Ascending aorta (tissue), 2 donors: ENCODE data around the gene YBEY. TPM values are rescaled to one million over a fixed set of nuclear protein-coding genes. Genes with fewer than 3 reads are reported as not detected.

Experiments
- DNase-seq, 2 donors: peaks; one replicate each; pipeline ENCODE4 v3.0.0-alpha.2; 2019; ENCODE audit warnings: low spot score in 2 of 2
- H3K27ac ChIP-seq, 2 donors: fragments of 200-600 bp; sonication (generic); one replicate each; pipeline ENCODE4 v1.5.1; 2016 to 2017; ENCODE audit warnings: mild to moderate bottlenecking in 1 of 2
- H3K27me3 ChIP-seq: fragments of 200-600 bp; sonication (generic); one replicate; pipeline ENCODE4 v1.5.1; 2017
- H3K36me3 ChIP-seq, 2 donors: fragments of 200-600 bp; sonication (generic); one replicate each; pipeline ENCODE4 v1.5.1; 2016
- H3K4me1 ChIP-seq, 2 donors: fragments of 200-600 bp; sonication (generic); one replicate each; pipeline ENCODE4 v1.5.1; 2016 to 2017; ENCODE audit warnings: mild to moderate bottlenecking in 1 of 2
- H3K4me3 ChIP-seq, 2 donors: fragments of 200-600 bp; sonication (generic); one replicate each; pipeline ENCODE4 v1.5.1; 2016 to 2017; ENCODE audit warnings: mild to moderate bottlenecking in 1 of 2
- H3K9me3 ChIP-seq, 2 donors: fragments of 200-600 bp; sonication (generic); one replicate each; pipeline ENCODE4 v1.5.1; 2016
- intact Hi-C: fragments of 100-400 bp; cut with DNase I; formaldehyde crosslinking; loops from one replicate; pipeline ENCODE4 v1.15.1; 2023
- total RNA-seq: library from RNA; depleted of rRNA; stranded (reverse); fragments of >200 nt; gene quantifications from one replicate; pipeline ENCODE4 v1.1.0, GENCODE V29; 2016
- TF ChIP-seq, protein P1 (sequence below), 3 experiments: fragments of 200-600 bp in 2 of 3; fragments of 450-650 bp in 1 of 3; sonication (generic) in 2 of 3; IDR thresholded peaks; one replicate each; pipeline ENCODE4 v1.5.1; 2016 to 2019; ENCODE audit warnings: antibody characterized with exemption in 3 of 3, mild to moderate bottlenecking in 1 of 3, moderate library complexity in 1 of 3

The YBEY gene
- total RNA-seq, 1 donor from 2014 or later = 0.53 TPM

DNA sequence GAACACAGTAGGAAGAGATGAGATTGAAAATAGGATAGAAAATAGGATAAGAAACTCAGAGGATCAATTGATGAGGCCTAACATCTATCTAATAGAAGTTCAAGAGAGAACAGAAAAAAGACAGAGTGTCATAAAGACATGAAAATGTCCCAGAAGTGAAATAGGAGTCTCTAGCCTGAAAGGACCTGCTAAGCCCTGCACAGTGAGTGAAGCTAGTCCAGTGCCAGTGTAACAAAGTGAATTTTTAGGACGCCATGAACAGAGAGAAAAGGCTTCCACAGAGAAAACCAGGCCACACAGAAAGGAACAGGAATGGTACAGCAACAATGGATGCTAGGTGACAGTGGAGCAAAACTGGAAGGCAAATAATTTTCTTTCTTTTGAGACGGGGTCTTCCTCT, 37.3 kb upstream of the YBEY start:
- Histone ChIP-seq H3K27me3 (no peaks in the 10 kb centered on the region), H3K9me3 (no peaks in the 10 kb centered on the region), H3K4me3 (no peak overlapping the region), H3K4me1 (no peaks in the 10 kb centered on the region), H3K36me3 (peaks cover 67 to 89% of the 10 kb centered on the region in 2 donors), H3K27ac (no peak overlapping the region)
- intact Hi-C loops = no loop called here
- DNase-seq = no peak
- TF ChIP-seq, protein P1, sequence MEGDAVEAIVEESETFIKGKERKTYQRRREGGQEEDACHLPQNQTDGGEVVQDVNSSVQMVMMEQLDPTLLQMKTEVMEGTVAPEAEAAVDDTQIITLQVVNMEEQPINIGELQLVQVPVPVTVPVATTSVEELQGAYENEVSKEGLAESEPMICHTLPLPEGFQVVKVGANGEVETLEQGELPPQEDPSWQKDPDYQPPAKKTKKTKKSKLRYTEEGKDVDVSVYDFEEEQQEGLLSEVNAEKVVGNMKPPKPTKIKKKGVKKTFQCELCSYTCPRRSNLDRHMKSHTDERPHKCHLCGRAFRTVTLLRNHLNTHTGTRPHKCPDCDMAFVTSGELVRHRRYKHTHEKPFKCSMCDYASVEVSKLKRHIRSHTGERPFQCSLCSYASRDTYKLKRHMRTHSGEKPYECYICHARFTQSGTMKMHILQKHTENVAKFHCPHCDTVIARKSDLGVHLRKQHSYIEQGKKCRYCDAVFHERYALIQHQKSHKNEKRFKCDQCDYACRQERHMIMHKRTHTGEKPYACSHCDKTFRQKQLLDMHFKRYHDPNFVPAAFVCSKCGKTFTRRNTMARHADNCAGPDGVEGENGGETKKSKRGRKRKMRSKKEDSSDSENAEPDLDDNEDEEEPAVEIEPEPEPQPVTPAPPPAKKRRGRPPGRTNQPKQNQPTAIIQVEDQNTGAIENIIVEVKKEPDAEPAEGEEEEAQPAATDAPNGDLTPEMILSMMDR (IDR thresholded peaks at IDR 0.05) = no peak

DNA sequence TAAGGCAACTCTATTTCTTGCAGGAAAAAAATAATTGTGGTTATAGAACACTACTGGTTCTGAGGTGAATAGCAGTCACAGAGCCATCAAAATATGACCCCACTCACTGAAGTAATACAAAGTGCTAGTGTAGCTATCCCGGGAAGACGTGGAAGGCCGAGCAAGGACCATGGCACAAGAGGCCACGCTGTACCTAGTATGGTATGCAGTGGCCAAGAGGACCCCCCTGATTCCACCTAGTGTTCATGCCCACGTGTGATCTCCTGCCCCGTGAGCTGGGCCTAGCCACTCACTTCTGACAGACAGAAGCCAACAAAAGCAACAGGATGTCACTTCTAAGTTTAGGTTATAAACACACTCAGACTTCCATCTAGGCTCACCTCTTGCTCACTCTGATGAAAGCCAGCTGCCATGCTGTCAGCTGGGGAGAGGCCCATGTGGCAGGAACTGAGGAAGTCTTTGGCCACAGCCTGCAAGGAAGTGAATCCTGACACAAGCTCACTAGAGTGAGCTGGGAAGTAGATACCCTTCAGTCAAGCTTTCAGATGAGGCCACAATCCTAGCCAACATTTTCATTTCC, 35.9 kb upstream of the YBEY start:
- H3K27ac ChIP-seq = no peak overlapping the region
- no peak for DNase-seq
- no peaks in the 10 kb centered on the region for H3K27me3 ChIP-seq
- H3K4me3 ChIP-seq = no peak overlapping the region
- TF ChIP-seq, protein P1 (IDR thresholded peaks at IDR 0.05) = no peak
- H3K36me3 ChIP-seq = peaks cover 67 to 89% of the 10 kb centered on the region in 2 donors
- H3K4me1 ChIP-seq = no peaks in the 10 kb centered on the region
- intact Hi-C loops = no loop called here
- no peaks in the 10 kb centered on the region for H3K9me3 ChIP-seq

DNA sequence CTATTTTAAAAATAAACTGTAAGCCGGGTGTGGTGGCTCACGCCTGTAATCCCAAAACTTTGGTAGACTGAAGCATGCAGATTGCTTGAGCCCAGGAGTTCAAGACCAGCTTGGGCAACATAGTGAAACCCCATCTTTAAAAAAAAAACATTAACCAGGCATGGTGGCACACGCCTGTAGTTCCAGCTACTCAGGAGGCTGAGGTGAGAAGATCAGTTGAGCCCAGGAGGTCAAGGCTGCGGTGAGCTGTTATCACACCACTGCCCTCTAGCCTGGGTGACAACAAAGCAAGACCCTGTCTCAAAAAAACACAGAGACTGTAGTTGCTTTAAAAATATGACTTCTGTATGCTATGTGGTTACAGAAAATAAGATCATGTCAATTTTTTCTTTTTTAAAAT, 33.3 kb upstream of the YBEY start:
- intact Hi-C loops = no loop called here

DNA sequence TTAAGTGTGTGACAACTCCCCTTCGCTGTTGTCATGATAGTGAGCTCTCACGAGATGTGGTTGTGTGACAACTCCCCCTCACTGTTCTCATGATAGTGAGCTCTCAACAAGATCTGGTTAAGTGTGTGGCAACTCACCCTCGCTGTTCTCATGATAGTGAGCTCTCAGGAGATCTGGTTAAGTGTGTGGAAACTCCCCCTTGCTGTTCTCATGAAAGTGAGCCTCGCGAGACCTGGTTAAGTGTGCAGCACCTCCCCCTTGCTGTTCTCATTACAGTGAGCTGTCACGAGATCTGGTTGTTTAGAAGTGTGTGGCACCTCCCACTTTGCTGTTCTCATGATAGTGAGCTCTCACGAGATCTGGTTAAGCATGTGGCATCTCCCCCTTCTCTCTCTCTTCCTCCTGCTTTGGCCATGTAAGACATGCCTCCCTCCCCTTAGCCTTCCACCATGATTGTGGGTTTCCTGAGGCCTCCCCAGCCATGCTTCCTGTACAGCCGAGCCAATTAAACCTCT, 32.5 kb upstream of the YBEY start:
- H3K27me3 ChIP-seq = no peaks in the 10 kb centered on the region
- DNase-seq = no peak
- intact Hi-C loops = no loop called here
- H3K27ac ChIP-seq = no peak overlapping the region
- TF ChIP-seq, protein P1 (IDR thresholded peaks at IDR 0.05) = no peak
- H3K4me3 ChIP-seq = no peak overlapping the region
- peaks cover 71 to 92% of the 10 kb centered on the region in 2 donors for H3K36me3 ChIP-seq
- no peaks in the 10 kb centered on the region for H3K9me3 ChIP-seq
- H3K4me1 ChIP-seq = no peaks in the 10 kb centered on the region

More for the DNA sequence above, 33.3 kb upstream of the YBEY start:
- TF ChIP-seq, protein P1 (IDR thresholded peaks at IDR 0.05) = no peak
- H3K27ac ChIP-seq = no peak overlapping the region
- DNase-seq = no peak
- H3K9me3 ChIP-seq = no peaks in the 10 kb centered on the region
- H3K27me3 ChIP-seq = no peaks in the 10 kb centered on the region
- no peaks in the 10 kb centered on the region for H3K4me1 ChIP-seq
- peaks cover 69 to 90% of the 10 kb centered on the region in 2 donors for H3K36me3 ChIP-seq
- no peak overlapping the region for H3K4me3 ChIP-seq

DNA sequence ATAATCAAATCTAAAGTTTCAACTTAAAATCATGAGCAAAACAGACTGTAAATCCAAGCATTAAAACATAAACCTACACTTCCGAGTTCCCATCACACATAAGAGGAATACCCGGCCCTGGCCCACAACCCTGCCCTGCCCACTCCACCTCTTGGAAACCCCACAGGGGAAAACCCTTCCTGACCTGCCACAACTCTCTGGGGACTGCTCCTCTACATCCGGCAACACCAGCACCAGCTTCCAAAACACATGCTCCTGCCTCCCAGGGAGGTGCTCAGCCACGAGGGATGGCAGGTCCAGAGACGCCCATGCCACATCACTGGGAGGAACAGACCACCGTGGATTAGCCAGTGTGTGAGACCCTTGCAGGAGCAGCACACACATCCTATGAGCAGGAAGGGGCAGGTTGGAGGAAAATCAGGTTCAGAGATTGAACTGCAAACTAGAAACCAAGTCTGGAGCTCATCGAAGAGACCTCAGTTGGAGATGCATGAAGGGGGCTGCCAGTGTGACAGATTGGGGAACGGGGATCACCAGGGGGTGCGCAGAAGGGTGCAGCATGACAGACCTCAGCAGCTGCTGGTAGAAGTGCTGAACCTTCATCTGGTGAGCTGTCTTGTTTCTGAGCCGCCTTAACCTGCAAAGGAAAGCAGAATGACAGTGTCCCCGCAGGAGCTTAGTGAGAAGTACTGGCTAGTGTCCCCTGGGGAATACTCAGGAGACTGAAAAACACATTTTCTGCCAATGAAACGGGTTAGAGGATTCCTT, 31.8 kb upstream of the YBEY start:
- no peak overlapping the region for H3K27ac ChIP-seq
- intact Hi-C loops = no loop called here
- H3K4me3 ChIP-seq = no peak overlapping the region
- peaks cover 78 to 96% of the 10 kb centered on the region in 2 donors for H3K36me3 ChIP-seq
- H3K27me3 ChIP-seq = no peaks in the 10 kb centered on the region
- no peaks in the 10 kb centered on the region for H3K4me1 ChIP-seq
- H3K9me3 ChIP-seq = no peaks in the 10 kb centered on the region
- TF ChIP-seq, protein P1 (IDR thresholded peaks at IDR 0.05) = no peak
- no peak for DNase-seq
